HG03469 (cell line): ENCODE results near the gene TDRD7.

ENCODE experiments used
- ATAC-seq: cut with Tn5 transposase; IDR thresholded peaks from one replicate; pipeline ENCODE4 v1.9.1; 2021; ENCODE audit warnings: mild to moderate bottlenecking, moderate library complexity, moderate number of reproducible peaks; ENCODE audit not compliant: unreplicated experiment

The TDRD7 gene

DNA sequence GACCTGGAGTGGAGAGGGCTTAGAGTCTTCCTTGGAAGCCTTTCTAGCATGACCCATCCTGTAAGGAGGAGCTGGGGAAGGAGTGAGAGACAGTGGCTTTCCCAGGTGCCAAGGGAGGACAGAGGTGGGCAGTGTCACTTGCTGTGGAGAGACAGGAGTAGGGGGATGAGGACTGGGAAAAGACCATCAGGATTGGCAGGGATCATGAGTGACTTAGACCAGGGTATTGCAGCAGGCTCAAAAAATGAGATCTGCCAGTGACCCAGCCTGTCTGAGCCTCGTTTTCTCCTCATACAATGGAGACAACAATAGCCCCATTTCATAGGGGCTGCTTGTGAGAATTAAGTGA lies 91.9 kb downstream of the TDRD7 start:
- ATAC-seq, result no peak

- no peak for ATAC-seq
Measured at GRCh38 chr9:97504381-97505216, 92.7 kb downstream of the TDRD7 start.

- no peak for ATAC-seq
Measured at GRCh38 chr9:97505845-97506244, 93.9 kb downstream of the TDRD7 start.

GRCh38 chr9:97506306-97506705 lies 94.4 kb downstream of the TDRD7 start:
- ATAC-seq, result no peak

- no peak for ATAC-seq
Measured at GRCh38 chr9:97506787-97507186, 94.9 kb downstream of the TDRD7 start.

DNA sequence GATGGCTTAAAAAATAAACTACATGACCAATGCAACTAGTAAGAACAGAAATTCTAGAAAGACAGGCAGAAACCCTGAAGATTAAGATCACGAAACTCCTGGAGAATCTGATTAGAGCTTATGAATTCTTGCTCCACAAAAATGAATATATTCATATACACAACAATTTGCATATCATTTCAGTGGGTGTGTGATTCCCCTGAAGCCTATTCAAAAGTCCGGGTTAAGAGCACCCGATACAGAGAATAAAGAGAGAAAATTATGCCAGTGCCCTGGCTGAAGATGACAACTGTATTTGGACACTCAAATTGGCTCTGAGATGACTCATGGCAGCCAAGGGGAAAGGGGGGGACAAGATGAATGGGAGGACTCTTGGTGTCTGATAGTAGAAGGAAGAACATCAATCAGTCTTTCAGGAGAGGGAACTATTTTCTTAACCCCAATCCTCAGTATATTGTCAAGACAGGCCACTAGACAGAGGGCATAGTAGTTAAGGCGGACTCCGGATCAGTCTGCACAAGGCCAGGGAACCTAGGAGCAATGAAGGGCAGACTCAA lies 95.6 kb downstream of the TDRD7 start:
- ATAC-seq, result no peak

GRCh38 chr9:97508852-97509251 lies 97.0 kb downstream of the TDRD7 start:
- no peak for ATAC-seq

- ATAC-seq, result no peak
Measured at GRCh38 chr9:97510797-97511654, 99.1 kb downstream of the TDRD7 start.

GRCh38 chr9:97511655-97512427 lies 99.9 kb downstream of the TDRD7 start:
- no peak for ATAC-seq

GRCh38 chr9:97512966-97513560 lies 101.2 kb downstream of the TDRD7 start:
- no peak for ATAC-seq

DNA sequence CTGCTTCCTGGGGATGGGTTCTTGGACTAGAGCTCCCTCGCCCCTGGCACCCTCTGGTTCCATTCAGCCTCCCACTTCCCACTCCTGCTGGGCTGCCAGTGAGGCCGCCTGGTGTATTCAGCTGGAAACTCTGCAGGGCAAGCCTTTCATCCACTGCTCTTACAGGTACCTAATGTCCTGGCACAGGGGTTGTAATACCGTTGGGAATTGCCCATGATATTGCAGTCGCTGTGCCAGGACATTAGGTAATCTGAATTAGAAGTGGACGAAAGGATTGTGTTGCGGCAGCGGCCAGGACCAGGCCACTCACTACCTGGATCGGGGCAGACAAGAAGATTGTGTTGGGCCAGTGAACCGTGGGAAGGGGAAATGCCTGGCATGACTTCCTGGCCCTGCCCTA lies 102.6 kb downstream of the TDRD7 start:
- no peak for ATAC-seq

- no peak for ATAC-seq
Measured at GRCh38 chr9:97515662-97516061, 103.8 kb downstream of the TDRD7 start.

- no peak for ATAC-seq
Measured at GRCh38 chr9:97516111-97516510, 104.2 kb downstream of the TDRD7 start.

DNA sequence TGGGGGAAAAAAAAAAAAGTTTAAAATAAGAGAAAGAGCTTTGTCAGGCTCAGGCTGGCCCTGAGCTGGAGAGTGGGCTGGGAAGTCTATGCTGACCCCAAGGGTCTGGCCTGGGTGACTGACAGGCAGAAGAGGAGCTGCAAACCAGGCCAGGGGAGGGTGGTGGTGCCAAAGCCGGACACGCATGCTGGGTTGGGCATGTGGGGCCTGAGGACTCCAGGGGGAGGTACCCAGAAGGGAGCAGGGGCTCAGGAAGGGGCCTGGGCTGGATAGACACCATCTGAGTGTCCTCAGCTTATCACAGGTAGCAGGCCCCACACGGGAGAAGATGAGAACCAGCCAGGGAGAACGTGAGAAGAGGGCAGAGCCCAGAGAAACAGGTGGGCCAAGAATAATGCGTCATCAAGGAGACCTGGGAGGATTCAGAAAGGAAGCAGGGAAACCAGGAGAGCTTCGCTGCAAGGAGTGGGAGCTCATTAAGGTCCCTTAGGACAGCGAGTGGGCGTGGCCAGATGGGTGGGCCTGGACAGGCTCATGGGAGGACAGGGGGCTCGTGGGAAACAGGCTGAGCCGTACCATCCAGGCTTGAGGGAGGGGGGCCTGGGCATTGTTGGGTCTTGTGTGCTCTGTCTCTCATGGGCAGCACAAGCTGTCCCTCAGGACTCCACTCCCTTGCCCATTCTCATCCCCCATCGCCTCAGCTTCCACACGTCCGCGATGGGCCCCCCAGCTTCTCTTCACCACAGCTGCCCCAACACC lies 105.6 kb downstream of the TDRD7 start:
- ATAC-seq, result no peak

GRCh38 chr9:97518166-97518908 lies 106.4 kb downstream of the TDRD7 start:
- no peak for ATAC-seq

GRCh38 chr9:97518909-97519307 lies 107.0 kb downstream of the TDRD7 start:
- ATAC-seq, result no peak

- ATAC-seq, result no peak
Measured at GRCh38 chr9:97519441-97519970, 107.6 kb downstream of the TDRD7 start.

- no peak for ATAC-seq
Measured at GRCh38 chr9:97521576-97522333, 109.9 kb downstream of the TDRD7 start.
